ENCODE measurements around the gene PPP2R5C.

GRCh38 chr14:101774814-101775213, 13.3 kb downstream of the PPP2R5C start:
- TF ChIP-seq, protein P1, sequence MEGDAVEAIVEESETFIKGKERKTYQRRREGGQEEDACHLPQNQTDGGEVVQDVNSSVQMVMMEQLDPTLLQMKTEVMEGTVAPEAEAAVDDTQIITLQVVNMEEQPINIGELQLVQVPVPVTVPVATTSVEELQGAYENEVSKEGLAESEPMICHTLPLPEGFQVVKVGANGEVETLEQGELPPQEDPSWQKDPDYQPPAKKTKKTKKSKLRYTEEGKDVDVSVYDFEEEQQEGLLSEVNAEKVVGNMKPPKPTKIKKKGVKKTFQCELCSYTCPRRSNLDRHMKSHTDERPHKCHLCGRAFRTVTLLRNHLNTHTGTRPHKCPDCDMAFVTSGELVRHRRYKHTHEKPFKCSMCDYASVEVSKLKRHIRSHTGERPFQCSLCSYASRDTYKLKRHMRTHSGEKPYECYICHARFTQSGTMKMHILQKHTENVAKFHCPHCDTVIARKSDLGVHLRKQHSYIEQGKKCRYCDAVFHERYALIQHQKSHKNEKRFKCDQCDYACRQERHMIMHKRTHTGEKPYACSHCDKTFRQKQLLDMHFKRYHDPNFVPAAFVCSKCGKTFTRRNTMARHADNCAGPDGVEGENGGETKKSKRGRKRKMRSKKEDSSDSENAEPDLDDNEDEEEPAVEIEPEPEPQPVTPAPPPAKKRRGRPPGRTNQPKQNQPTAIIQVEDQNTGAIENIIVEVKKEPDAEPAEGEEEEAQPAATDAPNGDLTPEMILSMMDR (tag by site-specific recombination; IDR thresholded peaks at IDR 0.05) = no peak
- TF ChIP-seq ZNF549 (tag by site-specific recombination; IDR thresholded peaks at IDR 0.05) (no peak), HOXA7 (CRISPR knock-in tag; IDR thresholded peaks at IDR 0.05; ENCODE audit: borderline replicate concordance) (no peak)

All from HEK293 (cell line).